GM12892 (cell line): ENCODE results near the gene EXT2.

Experiments used
- DNase-seq: peaks from one replicate; pipeline ENCODE4 v3.0.0; 2011; ENCODE audit not compliant: insufficient read length
- FAIRE-seq: peaks from 2 replicates; lab custom pipeline; 2011; peaks lifted over from hg19 to GRCh38; lab: Jason Lieb, UNC
- POLR2A ChIP-seq: IDR thresholded peaks from 2 replicates; pipeline ENCODE4 v1.6.1; 2011; ENCODE audit warnings: low read depth, low read length, control low read depth
- POLR2AphosphoS5 ChIP-seq: IDR thresholded peaks from 2 replicates; pipeline ENCODE4 v1.6.1; 2011; ENCODE audit warnings: low read depth, low read length, control low read depth
- TAF1 ChIP-seq: IDR thresholded peaks from 2 replicates; pipeline ENCODE4 v1.6.1; 2011; ENCODE audit warnings: low read depth, mild to moderate bottlenecking, control low read depth, low read length, borderline replicate concordance

Gene EXT2

GRCh38 chr11:44088377-44088776, 7.1 kb upstream of the EXT2 start:
- FAIRE-seq (no peak), DNase-seq (no peak)
- TF ChIP-seq POLR2AphosphoS5 (no peak), TAF1 (no peak), POLR2A (no peak)

- DNase-seq (no peak), FAIRE-seq (no peak)
- no peak for TF ChIP-seq POLR2A
Measured at GRCh38 chr11:44088871-44089270, 6.6 kb upstream of the EXT2 start.

- no peak for FAIRE-seq
- TF ChIP-seq POLR2AphosphoS5 (no peak), POLR2A (no peak), TAF1 (no peak)
- no peak for DNase-seq
Measured at GRCh38 chr11:44090539-44090938, 4.9 kb upstream of the EXT2 start.

- peak; percentile 93 for FAIRE-seq
- peak; percentile 33 for DNase-seq
- TF ChIP-seq TAF1: no peak
- TF ChIP-seq POLR2AphosphoS5: no peak
- no peak for TF ChIP-seq POLR2A
Measured at GRCh38 chr11:44094260-44094868, 1.1 kb upstream of the EXT2 start.

- FAIRE-seq (peak; percentile 63), DNase-seq (peak; percentile 19)
- no peak for TF ChIP-seq POLR2A
- no peak for TF ChIP-seq TAF1
- no peak for TF ChIP-seq POLR2AphosphoS5
Measured at GRCh38 chr11:44096360-44097185, 1.1 kb downstream of the EXT2 start.

GRCh38 chr11:44097821-44098220, 2.3 kb downstream of the EXT2 start:
- FAIRE-seq: no peak
- TF ChIP-seq POLR2AphosphoS5: no peak
- no peak for DNase-seq

- FAIRE-seq: no peak
- TF ChIP-seq TAF1: no peak
- TF ChIP-seq POLR2A: no peak
- TF ChIP-seq POLR2AphosphoS5: no peak
- DNase-seq: no peak
Measured at GRCh38 chr11:44101098-44101497, 5.6 kb downstream of the EXT2 start.

GRCh38 chr11:44104481-44105294, 9.2 kb downstream of the EXT2 start:
- TF ChIP-seq TAF1 (no peak), POLR2AphosphoS5 (no peak), POLR2A (no peak)
- FAIRE-seq (peak; percentile 65), DNase-seq (no peak)

- no peak for DNase-seq
- FAIRE-seq: no peak
- TF ChIP-seq TAF1 (no peak), POLR2AphosphoS5 (no peak), POLR2A (no peak)
Measured at GRCh38 chr11:44108260-44108659, 12.8 kb downstream of the EXT2 start.

- TF ChIP-seq POLR2AphosphoS5 (no peak), TAF1 (no peak), POLR2A (no peak)
- FAIRE-seq: peak; percentile 97
- peak; percentile 29 for DNase-seq
Measured at GRCh38 chr11:44110231-44110679, 14.8 kb downstream of the EXT2 start.

- DNase-seq (no peak), FAIRE-seq (peak; percentile 48)
- TF ChIP-seq POLR2A (no peak), POLR2AphosphoS5 (no peak), TAF1 (no peak)
Measured at GRCh38 chr11:44112091-44112821, 16.8 kb downstream of the EXT2 start.
